GM12878 (cell line): ENCODE data around the gene USP12. TPM values are rescaled to one million over a fixed set of nuclear protein-coding genes. Genes with fewer than 3 reads are reported as not detected.
A peak's percentile ranks its signal among the peaks of the same experiment; 100 is the strongest.

Experiments used
- BACH1 ChIP-seq: fragments of 450-650 bp; IDR thresholded peaks from 2 replicates; pipeline ENCODE4 v1.6.1; 2017; ENCODE audit warnings: mild to moderate bottlenecking, borderline replicate concordance
- BHLHE40 ChIP-seq, 2 experiments: fragments of 450-650 bp in 1 of 2; IDR thresholded peaks; 2 replicates each; pipeline ENCODE4 v1.6.1; 2011 to 2017; ENCODE audit warnings: low read depth in 2 of 2, borderline replicate concordance in 1 of 2, improper control_type of control experiment in 1 of 2, low read length in 1 of 2, mild to moderate bottlenecking in 1 of 2
- CHD1 ChIP-seq: IDR thresholded peaks from 2 replicates; pipeline ENCODE4 v1.6.1; 2012; ENCODE audit warnings: low read depth, low read length, improper control_type of control experiment
- CREM ChIP-seq: IDR thresholded peaks from 2 replicates; pipeline ENCODE4 v1.6.1; 2014; ENCODE audit warnings: antibody characterized with exemption, low read depth
- DPF2 ChIP-seq: fragments of 450-650 bp; IDR thresholded peaks from 2 replicates; pipeline ENCODE4 v1.6.1; 2017; ENCODE audit warnings: mild to moderate bottlenecking
- ESRRA ChIP-seq: IDR thresholded peaks from 2 replicates; pipeline ENCODE4 v1.6.1; 2012; ENCODE audit warnings: mild to moderate bottlenecking, low read length, improper control_type of control experiment
- GATAD2B ChIP-seq: fragments of 450-650 bp; conservative IDR thresholded peaks from 2 replicates; pipeline ENCODE4 v1.6.1; 2017; ENCODE audit warnings: low read depth, mild to moderate bottlenecking, moderate library complexity
- IKZF1 ChIP-seq: fragments of 450-650 bp; conservative IDR thresholded peaks from 2 replicates; pipeline ENCODE4 v1.6.1; 2017; ENCODE audit warnings: antibody characterized with exemption, mild to moderate bottlenecking
- KDM1A ChIP-seq: fragments of 200-600 bp; sonication (generic); IDR thresholded peaks from 2 replicates; pipeline ENCODE4 v1.6.1; 2016; ENCODE audit warnings: borderline replicate concordance
- MEF2A ChIP-seq: IDR thresholded peaks from 2 replicates; pipeline ENCODE4 v1.6.1; 2011; ENCODE audit warnings: low read depth, mild to moderate bottlenecking, low read length, moderate library complexity; ENCODE audit not compliant: insufficient read depth
- MYB ChIP-seq: fragments of 150-350 bp; IDR thresholded peaks from 2 replicates; pipeline ENCODE4 v1.6.1; 2014; ENCODE audit warnings: mild to moderate bottlenecking, low read depth, low read length, borderline replicate concordance
- NR2C1 ChIP-seq: fragments of 450-650 bp; IDR thresholded peaks from 2 replicates; pipeline ENCODE4 v1.6.1; 2017; ENCODE audit warnings: antibody characterized with exemption, mild to moderate bottlenecking, moderate library complexity
- PAX8 ChIP-seq: fragments of 450-650 bp; IDR thresholded peaks from 2 replicates; pipeline ENCODE4 v1.6.1; 2017; ENCODE audit warnings: mild to moderate bottlenecking, moderate library complexity
- PML ChIP-seq: IDR thresholded peaks from 2 replicates; pipeline ENCODE4 v1.6.1; 2012; ENCODE audit warnings: low read length, inconsistent platforms
- RAD51 ChIP-seq: fragments of 450-650 bp; IDR thresholded peaks from 2 replicates; pipeline ENCODE4 v1.6.1; 2016; ENCODE audit warnings: moderate library complexity, mild to moderate bottlenecking, inconsistent platforms
- SMAD5 ChIP-seq: IDR thresholded peaks from 2 replicates; pipeline ENCODE4 v1.6.1; 2016; ENCODE audit warnings: antibody characterized with exemption, low read depth
- TAF1 ChIP-seq: IDR thresholded peaks from 2 replicates; pipeline ENCODE4 v1.6.1; 2011; ENCODE audit warnings: mild to moderate bottlenecking, low read depth, low read length, borderline replicate concordance
- TBL1XR1 ChIP-seq: IDR thresholded peaks from 2 replicates; pipeline ENCODE4 v1.6.1; 2012; ENCODE audit warnings: low read depth, low read length, improper control_type of control experiment
- ZBED1 ChIP-seq: IDR thresholded peaks from 2 replicates; pipeline ENCODE4 v1.6.1; 2016; ENCODE audit warnings: borderline replicate concordance
- ZNF207 ChIP-seq: fragments of 450-650 bp; IDR thresholded peaks from 2 replicates; pipeline ENCODE4 v1.6.1; 2014; ENCODE audit warnings: antibody characterized with exemption, mild to moderate bottlenecking, borderline replicate concordance
- polyA plus RNA-seq, 11 experiments: library from polyadenylated mRNA; depleted of rRNA in 4 of 11; unstranded in 6 of 11; stranded (reverse) in 5 of 11; fragments of >200 nt; fragmentation: Nextera tagmentation in 4 of 11; fragmentation: Illumina TruSeq in 1 of 11; extraction: Ambion mirVana in 4 of 11; extraction: Trizol in 1 of 11; gene quantifications; 1 replicate in 1 of 11; 2 replicates in 10 of 11; pipeline versions ENCODE4 v1.2.1 to v1.2.3, GENCODE V29; 2011 to 2016; ENCODE audit warnings: inconsistent platforms in 2 of 11, missing spikeins in 2 of 11, low read depth in 1 of 11
- total RNA-seq, 4 experiments: library from RNA; depleted of rRNA in 3 of 4; stranded (reverse); fragments of >200 nt in 3 of 4; fragmentation: Illumina TruSeq in 1 of 4; extraction: Trizol in 1 of 4; gene quantifications; 2 replicates each; pipeline versions ENCODE4 v1.2.1 to v1.2.3, GENCODE V29; 2013 to 2021
- TF ChIP-seq, protein P1 (sequence below): fragments of 450-650 bp; IDR thresholded peaks from 2 replicates; pipeline ENCODE4 v1.6.1; 2017; ENCODE audit warnings: low read depth, mild to moderate bottlenecking, moderate library complexity
- TF ChIP-seq, protein P2 (sequence below): IDR thresholded peaks from 2 replicates; pipeline ENCODE4 v1.6.1; 2012; ENCODE audit warnings: low read depth, low read length, improper control_type of control experiment
- TF ChIP-seq, protein P3 (sequence below): fragments of 450-650 bp; IDR thresholded peaks from 2 replicates; pipeline ENCODE4 v1.6.1; 2018; ENCODE audit warnings: mild to moderate bottlenecking, low read depth, moderate library complexity; ENCODE audit not compliant: partially characterized antibody
- TF ChIP-seq, protein P4 (sequence below): fragments of 450-650 bp; IDR thresholded peaks from 2 replicates; pipeline ENCODE4 v1.6.1; 2016; ENCODE audit warnings: mild to moderate bottlenecking

The USP12 gene
- total and polyA plus RNA-seq, 10 of the 15 experiments (the other 5 are each of a cell fraction or from before 2014, with no cell fraction given), result 3.5 to 32.2 (median 24.6) TPM

DNA sequence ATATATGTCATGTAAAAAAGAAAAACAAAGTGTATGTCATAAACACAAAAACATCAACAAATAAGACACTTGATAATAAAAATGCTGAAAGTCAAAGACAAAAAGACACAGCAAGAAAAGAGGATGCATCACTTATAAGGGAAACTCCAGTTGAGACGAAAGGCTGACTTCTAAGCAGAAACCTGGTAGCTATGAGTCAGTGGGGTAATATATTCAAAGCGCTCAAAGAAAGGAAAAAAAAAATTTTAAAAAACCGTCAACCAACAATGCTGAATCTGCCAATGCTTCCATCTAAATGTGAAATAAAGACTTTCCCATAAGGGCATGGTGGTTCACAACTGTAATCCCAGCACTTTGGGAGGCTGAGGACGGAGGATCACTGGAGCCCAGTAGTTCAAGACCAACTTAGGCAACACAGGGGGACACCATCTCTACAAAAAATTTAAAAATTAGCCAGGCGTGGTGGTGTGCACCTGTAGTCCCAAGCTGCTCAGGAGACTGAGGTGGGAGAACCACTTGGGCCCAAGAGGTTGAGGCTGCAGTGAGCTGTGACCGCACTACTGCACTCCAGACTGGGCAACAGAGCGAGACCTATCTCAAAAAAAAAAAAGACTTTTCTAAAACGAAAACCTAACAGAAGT is 24.0 kb downstream of the USP12 start (continued):
- TF ChIP-seq SMAD5, result no peak
- TF ChIP-seq, protein P1, sequence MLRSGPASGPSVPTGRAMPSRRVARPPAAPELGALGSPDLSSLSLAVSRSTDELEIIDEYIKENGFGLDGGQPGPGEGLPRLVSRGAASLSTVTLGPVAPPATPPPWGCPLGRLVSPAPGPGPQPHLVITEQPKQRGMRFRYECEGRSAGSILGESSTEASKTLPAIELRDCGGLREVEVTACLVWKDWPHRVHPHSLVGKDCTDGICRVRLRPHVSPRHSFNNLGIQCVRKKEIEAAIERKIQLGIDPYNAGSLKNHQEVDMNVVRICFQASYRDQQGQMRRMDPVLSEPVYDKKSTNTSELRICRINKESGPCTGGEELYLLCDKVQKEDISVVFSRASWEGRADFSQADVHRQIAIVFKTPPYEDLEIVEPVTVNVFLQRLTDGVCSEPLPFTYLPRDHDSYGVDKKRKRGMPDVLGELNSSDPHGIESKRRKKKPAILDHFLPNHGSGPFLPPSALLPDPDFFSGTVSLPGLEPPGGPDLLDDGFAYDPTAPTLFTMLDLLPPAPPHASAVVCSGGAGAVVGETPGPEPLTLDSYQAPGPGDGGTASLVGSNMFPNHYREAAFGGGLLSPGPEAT, result peak; percentile 87
- TF ChIP-seq CREM, result peak; percentile 46
- TF ChIP-seq BHLHE40 (IDR thresholded peaks at IDR 0.05; ENCODE audit: borderline replicate concordance in 1 of 2, low read depth in 2 of 2, low read length in 1 of 2), result peak in 1 of 2 experiments; percentile 54; a peak in 1 of 4 replicates
- TF ChIP-seq, protein P2, sequence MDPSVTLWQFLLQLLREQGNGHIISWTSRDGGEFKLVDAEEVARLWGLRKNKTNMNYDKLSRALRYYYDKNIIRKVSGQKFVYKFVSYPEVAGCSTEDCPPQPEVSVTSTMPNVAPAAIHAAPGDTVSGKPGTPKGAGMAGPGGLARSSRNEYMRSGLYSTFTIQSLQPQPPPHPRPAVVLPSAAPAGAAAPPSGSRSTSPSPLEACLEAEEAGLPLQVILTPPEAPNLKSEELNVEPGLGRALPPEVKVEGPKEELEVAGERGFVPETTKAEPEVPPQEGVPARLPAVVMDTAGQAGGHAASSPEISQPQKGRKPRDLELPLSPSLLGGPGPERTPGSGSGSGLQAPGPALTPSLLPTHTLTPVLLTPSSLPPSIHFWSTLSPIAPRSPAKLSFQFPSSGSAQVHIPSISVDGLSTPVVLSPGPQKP, result no peak
- no peak for TF ChIP-seq MEF2A
- no peak for TF ChIP-seq TAF1
- no peak for TF ChIP-seq RAD51
- no peak; the same call in 1 of the 2 replicates for TF ChIP-seq BACH1
- TF ChIP-seq TBL1XR1, result no peak
- TF ChIP-seq NR2C1, result no peak
- TF ChIP-seq ESRRA, result no peak
- TF ChIP-seq IKZF1, result peak; percentile 56; the same call in 1 of the 2 replicates
- no peak for TF ChIP-seq GATAD2B
- TF ChIP-seq MYB, result no peak
- TF ChIP-seq PAX8, result no peak
- TF ChIP-seq KDM1A, result no peak
- no peak for TF ChIP-seq CHD1
- TF ChIP-seq PML, result 0 out of 2 replicates have a peak, but pooled peaks have one; percentile 45
- TF ChIP-seq, protein P3, sequence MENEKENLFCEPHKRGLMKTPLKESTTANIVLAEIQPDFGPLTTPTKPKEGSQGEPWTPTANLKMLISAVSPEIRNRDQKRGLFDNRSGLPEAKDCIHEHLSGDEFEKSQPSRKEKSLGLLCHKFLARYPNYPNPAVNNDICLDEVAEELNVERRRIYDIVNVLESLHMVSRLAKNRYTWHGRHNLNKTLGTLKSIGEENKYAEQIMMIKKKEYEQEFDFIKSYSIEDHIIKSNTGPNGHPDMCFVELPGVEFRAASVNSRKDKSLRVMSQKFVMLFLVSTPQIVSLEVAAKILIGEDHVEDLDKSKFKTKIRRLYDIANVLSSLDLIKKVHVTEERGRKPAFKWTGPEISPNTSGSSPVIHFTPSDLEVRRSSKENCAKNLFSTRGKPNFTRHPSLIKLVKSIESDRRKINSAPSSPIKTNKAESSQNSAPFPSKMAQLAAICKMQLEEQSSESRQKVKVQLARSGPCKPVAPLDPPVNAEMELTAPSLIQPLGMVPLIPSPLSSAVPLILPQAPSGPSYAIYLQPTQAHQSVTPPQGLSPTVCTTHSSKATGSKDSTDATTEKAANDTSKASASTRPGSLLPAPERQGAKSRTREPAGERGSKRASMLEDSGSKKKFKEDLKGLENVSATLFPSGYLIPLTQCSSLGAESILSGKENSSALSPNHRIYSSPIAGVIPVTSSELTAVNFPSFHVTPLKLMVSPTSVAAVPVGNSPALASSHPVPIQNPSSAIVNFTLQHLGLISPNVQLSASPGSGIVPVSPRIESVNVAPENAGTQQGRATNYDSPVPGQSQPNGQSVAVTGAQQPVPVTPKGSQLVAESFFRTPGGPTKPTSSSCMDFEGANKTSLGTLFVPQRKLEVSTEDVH, result no peak
- TF ChIP-seq, protein P4, sequence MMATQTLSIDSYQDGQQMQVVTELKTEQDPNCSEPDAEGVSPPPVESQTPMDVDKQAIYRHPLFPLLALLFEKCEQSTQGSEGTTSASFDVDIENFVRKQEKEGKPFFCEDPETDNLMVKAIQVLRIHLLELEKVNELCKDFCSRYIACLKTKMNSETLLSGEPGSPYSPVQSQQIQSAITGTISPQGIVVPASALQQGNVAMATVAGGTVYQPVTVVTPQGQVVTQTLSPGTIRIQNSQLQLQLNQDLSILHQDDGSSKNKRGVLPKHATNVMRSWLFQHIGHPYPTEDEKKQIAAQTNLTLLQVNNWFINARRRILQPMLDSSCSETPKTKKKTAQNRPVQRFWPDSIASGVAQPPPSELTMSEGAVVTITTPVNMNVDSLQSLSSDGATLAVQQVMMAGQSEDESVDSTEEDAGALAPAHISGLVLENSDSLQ, result peak; percentile 22; the same call in 1 of the 2 replicates
- peak; percentile 76; the same call in 1 of the 2 replicates for TF ChIP-seq DPF2
- TF ChIP-seq ZBED1, result no peak
- no peak for TF ChIP-seq ZNF207
